AG04449 (cell line): Measurements from ENCODE around the gene MAPK14.

Source experiments
- CTCF ChIA-PET: fragments of 350-600 bp; formaldehyde crosslinking; extraction: SDS; loops from one replicate; lab custom pipeline; 2021; ENCODE audit warnings: antibody characterized with exemption; lab: Yijun Ruan, JAX
- POLR2A ChIA-PET: fragments of 400-600, 350-600 bp; formaldehyde crosslinking; extraction: SDS; loops from one replicate; lab custom pipeline; 2020; ENCODE audit warnings: antibody characterized with exemption, inconsistent platforms; lab: Yijun Ruan, JAX
- DNase-seq: peaks from one replicate; pipeline ENCODE4 v3.0.0-alpha.2; 2010; ENCODE audit warnings: low read depth, low spot score
- H3K4me3 ChIP-seq: 2 replicates; pipeline ENCODE4 v1.5.1; 2011; ENCODE audit warnings: low read depth, mild to moderate bottlenecking, control low read depth, low read length
- TF ChIP-seq, protein P1 (sequence below): IDR thresholded peaks from one replicate; pipeline ENCODE4 v1.5.1; 2011; ENCODE audit warnings: mild to moderate bottlenecking, moderate library complexity, low read length, control low read depth, inconsistent platforms; ENCODE audit not compliant: insufficient read depth; ENCODE audit errors: missing control alignments

Gene MAPK14

DNA sequence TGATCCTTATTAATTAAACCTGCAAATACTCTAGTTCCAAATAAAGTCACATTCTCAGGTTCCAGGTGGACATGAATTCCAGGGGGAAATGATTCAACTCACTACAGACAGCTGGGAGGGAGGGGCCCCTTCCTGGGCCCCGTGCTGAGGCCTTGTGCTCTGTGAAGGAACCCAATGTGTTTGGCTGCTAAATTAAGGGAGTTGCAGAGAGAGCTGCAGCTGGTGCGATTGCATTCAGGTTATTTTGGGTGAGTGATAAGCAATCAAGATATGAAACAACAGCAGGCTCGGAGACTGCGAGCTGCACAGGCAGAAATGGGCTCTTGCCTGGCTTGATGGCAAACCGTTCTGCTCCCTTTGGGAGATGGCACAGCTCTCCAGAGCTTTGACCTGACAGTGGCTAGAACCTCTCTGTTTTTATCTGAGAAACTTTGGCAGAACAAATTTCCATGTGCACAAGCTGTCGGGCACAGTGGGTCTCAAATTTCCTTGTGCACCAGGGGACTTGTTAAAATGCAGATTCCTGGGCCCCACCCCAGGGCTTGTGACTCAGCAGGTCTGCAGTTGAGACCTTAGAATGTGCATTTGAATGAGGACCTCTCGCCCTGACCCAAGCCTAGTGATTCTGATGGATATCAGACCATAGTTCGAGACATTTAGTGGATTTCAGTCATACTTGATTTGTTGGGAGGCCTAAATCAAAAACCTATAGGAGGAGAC lies 112.5 kb downstream of the MAPK14 start:
- POLR2A ChIA-PET = no interaction called here
- TF ChIP-seq, protein P1, sequence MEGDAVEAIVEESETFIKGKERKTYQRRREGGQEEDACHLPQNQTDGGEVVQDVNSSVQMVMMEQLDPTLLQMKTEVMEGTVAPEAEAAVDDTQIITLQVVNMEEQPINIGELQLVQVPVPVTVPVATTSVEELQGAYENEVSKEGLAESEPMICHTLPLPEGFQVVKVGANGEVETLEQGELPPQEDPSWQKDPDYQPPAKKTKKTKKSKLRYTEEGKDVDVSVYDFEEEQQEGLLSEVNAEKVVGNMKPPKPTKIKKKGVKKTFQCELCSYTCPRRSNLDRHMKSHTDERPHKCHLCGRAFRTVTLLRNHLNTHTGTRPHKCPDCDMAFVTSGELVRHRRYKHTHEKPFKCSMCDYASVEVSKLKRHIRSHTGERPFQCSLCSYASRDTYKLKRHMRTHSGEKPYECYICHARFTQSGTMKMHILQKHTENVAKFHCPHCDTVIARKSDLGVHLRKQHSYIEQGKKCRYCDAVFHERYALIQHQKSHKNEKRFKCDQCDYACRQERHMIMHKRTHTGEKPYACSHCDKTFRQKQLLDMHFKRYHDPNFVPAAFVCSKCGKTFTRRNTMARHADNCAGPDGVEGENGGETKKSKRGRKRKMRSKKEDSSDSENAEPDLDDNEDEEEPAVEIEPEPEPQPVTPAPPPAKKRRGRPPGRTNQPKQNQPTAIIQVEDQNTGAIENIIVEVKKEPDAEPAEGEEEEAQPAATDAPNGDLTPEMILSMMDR = no peak
- no peak overlapping the region for H3K4me3 ChIP-seq
- DNase-seq = no peak
- CTCF ChIA-PET = interaction anchor here (0.9 to 1.9 kb wide), 3 partner anchors 9 to 55 kb away, joined by 3 to 10 read pairs (median 5); partner anchors contain the start of gene MAPK13

DNA sequence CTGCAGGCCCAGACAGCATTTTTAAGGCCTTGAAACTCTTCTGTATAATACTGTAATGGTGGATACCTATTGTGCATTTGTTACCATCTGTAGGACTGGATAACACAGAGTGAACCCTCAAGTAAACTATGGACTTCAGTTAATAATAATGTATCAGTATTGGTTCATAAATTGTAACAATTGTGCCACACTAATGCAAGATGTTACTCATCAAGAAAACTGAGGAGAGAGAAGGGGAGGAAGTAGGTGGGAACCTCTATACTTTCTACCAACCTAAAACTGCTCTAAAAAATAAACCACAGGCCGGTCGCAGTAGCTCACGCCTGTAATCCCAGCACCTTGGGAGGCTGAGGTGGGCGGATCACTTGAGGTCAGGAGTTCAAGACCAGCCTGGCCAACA lies 113.5 kb downstream of the MAPK14 start:
- no peak for DNase-seq
- ChIA-PET POLR2A (no interaction called here), CTCF (no interaction called here)
- TF ChIP-seq, protein P1 = no peak
- no peak overlapping the region for H3K4me3 ChIP-seq

- H3K4me3 ChIP-seq = no peak overlapping the region
- TF ChIP-seq, protein P1 = no peak
- no peak for DNase-seq
- POLR2A ChIA-PET = no interaction called here
- CTCF ChIA-PET = no interaction called here
Measured at GRCh38 chr6:36141961-36142360, 114.4 kb downstream of the MAPK14 start.

- no peak overlapping the region for H3K4me3 ChIP-seq
- POLR2A ChIA-PET = no interaction called here
- DNase-seq = no peak
- TF ChIP-seq, protein P1 = no peak
- CTCF ChIA-PET = interaction anchor here (0.8 to 1.3 kb wide), 2 partner anchors 11 to 20 kb away, joined by 3 read pairs; no protein-coding TSS in a partner anchor
Measured at GRCh38 chr6:36142971-36143838, 115.6 kb downstream of the MAPK14 start.

- POLR2A ChIA-PET = no interaction called here
- DNase-seq = no peak
- H3K4me3 ChIP-seq = no peak overlapping the region
- CTCF ChIA-PET = interaction anchor here (1.2 to 1.3 kb wide), 2 partner anchors 26 to 51 kb away, joined by 3 to 4 read pairs; no protein-coding TSS in a partner anchor
- TF ChIP-seq, protein P1 = no peak
Measured at GRCh38 chr6:36145495-36145894, 117.9 kb downstream of the MAPK14 start.

DNA sequence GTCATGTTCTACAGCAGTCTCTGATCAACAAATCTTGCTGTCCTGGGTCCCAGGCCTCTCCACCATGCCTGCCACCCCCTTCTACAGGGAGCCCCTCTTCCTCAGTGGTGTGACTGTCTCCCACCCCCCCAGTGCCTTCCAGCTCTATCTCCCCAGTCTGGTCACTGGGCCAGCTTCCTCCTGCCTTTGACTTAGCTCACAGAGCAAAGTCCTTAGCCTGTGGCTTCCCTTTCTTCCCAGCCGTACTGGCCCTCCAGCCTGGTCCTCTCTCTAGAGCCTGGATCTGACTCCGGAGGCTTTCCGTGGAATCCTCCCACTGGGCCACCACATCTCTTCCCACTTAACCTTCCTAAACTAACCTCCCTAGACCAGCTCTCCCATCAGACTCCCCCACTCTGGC lies 119.7 kb downstream of the MAPK14 start:
- ChIA-PET CTCF (no interaction called here), POLR2A (no interaction called here)
- H3K4me3 ChIP-seq = no peak overlapping the region
- DNase-seq = no peak
- TF ChIP-seq, protein P1 = no peak
